AG04450 (cell line): Measurements from ENCODE around the gene RAB38. TPM values are rescaled to one million over a fixed set of nuclear protein-coding genes. Genes with fewer than 3 reads are reported as not detected.
A peak's percentile ranks its signal among the peaks of the same experiment; 100 is the strongest.

Experiments
- CTCF ChIA-PET: fragments of 300-600, 350-600 bp; formaldehyde crosslinking; extraction: SDS; loops from one replicate; lab custom pipeline; 2022; ENCODE audit warnings: antibody characterized with exemption, inconsistent platforms; lab: Charles Lee
- POLR2A ChIA-PET: fragments of 350-600 bp; formaldehyde crosslinking; extraction: SDS; loops from one replicate; lab custom pipeline; 2021; ENCODE audit warnings: antibody characterized with exemption, inconsistent platforms; lab: Yijun Ruan, JAX
- DNase-seq: peaks from one replicate; pipeline ENCODE4 v3.0.0-alpha.2; 2011; ENCODE audit warnings: low read depth, low spot score
- H3K27ac ChIP-seq: one replicate; pipeline ENCODE4 v1.5.1; 2012; ENCODE audit warnings: low read depth, low read length, control low read depth
- H3K27me3 ChIP-seq: one replicate; pipeline ENCODE4 v1.6.0; 2012; ENCODE audit warnings: low read length; ENCODE audit not compliant: control insufficient read depth, insufficient read depth
- H3K4me3 ChIP-seq: 2 replicates; pipeline ENCODE4 v1.5.1; 2011; ENCODE audit warnings: mild to moderate bottlenecking, low read depth, low read length, control low read depth
- H3K9me3 ChIP-seq: 2 replicates; pipeline ENCODE4 v1.5.1; 2012; ENCODE audit warnings: low read length; ENCODE audit not compliant: control insufficient read depth, insufficient read depth
- CTCF ChIP-seq: IDR thresholded peaks from 2 replicates; pipeline ENCODE4 v1.5.1; 2011; ENCODE audit warnings: low read depth, low read length, control low read depth, inconsistent platforms
- polyA minus RNA-seq: library from RNA; depleted of rRNA, polyadenylated mRNA; stranded (reverse); fragments of >200 nt; gene quantifications from 2 replicates; pipeline ENCODE4 v1.2.3, GENCODE V29; 2011; rRNA and poly(A)+ RNA removed
- polyA plus RNA-seq: library from polyadenylated mRNA; depleted of rRNA; stranded (reverse); fragments of >200 nt; gene quantifications from 2 replicates; pipeline ENCODE4 v1.2.3, GENCODE V29; 2011; rRNA removed

Gene RAB38
- polyA plus RNA-seq (5.6 and 7.2 TPM in 2 replicates), polyA minus RNA-seq (3.5 and 3.8 TPM in 2 replicates)

DNA sequence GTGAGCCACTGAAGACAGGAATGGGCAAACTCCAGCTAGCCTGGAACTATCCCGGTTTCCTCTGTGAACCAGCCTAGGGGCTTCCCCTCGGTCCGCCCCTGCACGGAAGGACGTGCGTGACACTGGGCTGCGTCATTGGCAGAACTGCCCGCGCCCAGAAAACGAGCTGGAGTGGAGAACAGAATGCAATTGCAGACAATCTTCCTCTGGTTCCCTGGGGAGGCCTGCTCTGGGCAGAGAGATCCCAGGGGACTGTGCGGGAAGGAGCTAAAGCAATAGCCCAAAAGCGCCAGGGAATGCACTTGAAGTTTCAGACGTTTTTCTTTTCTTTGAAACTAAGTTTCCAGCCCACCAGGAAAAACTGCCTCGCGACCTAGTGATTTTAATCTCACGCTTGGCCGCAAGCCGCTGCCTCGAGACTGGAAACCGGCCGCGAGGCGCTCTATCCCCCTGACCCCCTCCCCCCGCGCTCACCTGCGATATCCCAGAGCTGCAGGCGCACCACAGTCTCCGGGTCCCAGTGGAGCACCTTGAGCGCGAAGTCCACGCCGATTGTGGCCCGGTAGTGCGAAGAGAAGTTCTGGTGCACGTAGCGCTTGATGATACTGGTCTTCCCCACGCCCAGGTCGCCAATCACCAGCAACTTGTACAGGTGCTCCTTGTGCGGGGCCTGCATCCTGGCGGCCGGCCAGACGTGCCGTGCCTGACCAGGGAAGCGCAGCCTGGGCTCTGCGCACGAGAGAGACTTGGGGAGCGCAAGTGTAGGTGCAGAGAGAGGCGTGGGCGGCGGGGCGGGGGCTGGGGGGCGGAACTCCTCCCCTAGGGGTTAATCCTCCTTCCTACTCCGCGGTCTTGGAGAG, at the start of gene RAB38:
Gene RAB38, minus strand, starts transcription at position 735 of the 860 bp plus-strand sequence. Its CDS starts 59 bp downstream, at position 676.
- H3K4me3 ChIP-seq: peak within 1 kb of the TSS; percentile 71
- POLR2A ChIA-PET: no interaction called here
- H3K9me3 ChIP-seq: no peaks in the 10 kb centered on the region
- no peaks in the 10 kb centered on the region for H3K27me3 ChIP-seq
- no peak for TF ChIP-seq CTCF
- H3K27ac ChIP-seq: peak within 1 kb of the TSS; percentile 49
- DNase-seq: peak; percentile 30
- CTCF ChIA-PET: interaction anchor here (1.0 kb wide), 1 partner anchor 158 kb away, joined by 3 read pairs; no protein-coding TSS in a partner anchor

DNA sequence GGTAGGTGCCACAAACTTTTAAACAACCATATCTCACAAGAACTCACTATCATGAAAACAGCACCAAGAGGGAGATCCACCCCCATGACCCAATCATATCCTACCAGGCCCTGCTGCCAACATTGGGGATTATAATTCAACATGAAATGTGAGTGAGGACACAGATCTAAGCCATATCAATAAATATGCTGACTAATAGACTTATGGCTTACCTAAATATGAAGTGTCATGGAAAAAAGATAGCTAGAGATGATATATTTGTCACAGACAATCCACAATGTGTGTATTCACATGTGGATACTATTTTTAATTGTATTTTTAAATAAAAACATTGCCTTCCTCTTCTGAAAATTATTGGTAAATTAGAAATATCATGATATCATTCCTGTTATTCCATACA, 38.2 kb upstream of the RAB38 start:
- H3K9me3 ChIP-seq: no peaks in the 10 kb centered on the region
- no peak overlapping the region for H3K4me3 ChIP-seq
- no peak for TF ChIP-seq CTCF
- POLR2A ChIA-PET: no interaction called here
- no peak overlapping the region for H3K27ac ChIP-seq
- no peak for DNase-seq
- CTCF ChIA-PET: no interaction called here
- H3K27me3 ChIP-seq: no peaks in the 10 kb centered on the region

GRCh38 chr11:88212300-88212699, 37.1 kb upstream of the RAB38 start:
- Histone ChIP-seq H3K9me3 (no peaks in the 10 kb centered on the region), H3K27ac (no peak overlapping the region), H3K27me3 (no peaks in the 10 kb centered on the region), H3K4me3 (no peak overlapping the region)
- DNase-seq: no peak
- no peak for TF ChIP-seq CTCF
- POLR2A ChIA-PET: no interaction called here
- CTCF ChIA-PET: no interaction called here

DNA sequence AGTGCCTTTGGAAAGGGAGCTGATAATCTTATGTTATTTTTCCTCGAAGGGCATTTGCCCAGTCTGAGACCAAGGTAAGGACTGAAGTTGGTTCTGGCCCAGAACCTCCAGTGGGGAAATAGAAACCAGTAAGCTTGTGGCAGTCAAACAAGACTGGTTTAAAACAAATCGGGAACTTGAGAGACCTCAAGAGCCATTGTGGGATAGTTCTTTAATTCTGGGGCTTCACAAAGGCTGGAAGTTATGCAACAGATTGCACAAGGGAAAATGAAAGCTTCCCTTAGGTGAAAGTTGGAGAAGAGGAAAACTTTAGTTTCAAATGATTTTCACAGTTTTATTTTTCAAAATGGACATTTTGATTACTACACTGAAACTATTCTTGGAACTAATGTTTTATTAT, 33.5 kb upstream of the RAB38 start:
- Histone ChIP-seq H3K27me3 (no peaks in the 10 kb centered on the region), H3K27ac (no peak overlapping the region), H3K4me3 (no peak overlapping the region), H3K9me3 (no peaks in the 10 kb centered on the region)
- ChIA-PET POLR2A (no interaction called here), CTCF (no interaction called here)
- no peak for TF ChIP-seq CTCF
- DNase-seq: no peak

GRCh38 chr11:88206751-88207150, 31.5 kb upstream of the RAB38 start:
- no peak for DNase-seq
- no peaks in the 10 kb centered on the region for H3K9me3 ChIP-seq
- TF ChIP-seq CTCF: no peak
- CTCF ChIA-PET: no interaction called here
- H3K27me3 ChIP-seq: no peaks in the 10 kb centered on the region
- POLR2A ChIA-PET: no interaction called here
- H3K4me3 ChIP-seq: no peak overlapping the region
- no peak overlapping the region for H3K27ac ChIP-seq
